HCT116 (cell line): ENCODE measurements around the gene OFD1. TPM values are rescaled to one million over a fixed set of nuclear protein-coding genes. Genes with fewer than 3 reads are reported as not detected.
"Not testable (repeated sequence)": the region's sequence is repeated elsewhere in the genome, so short reads cannot be mapped to it uniquely, and the experiment has no call there.

Experiments
- ATAC-seq: fragments of 200-7000 bp; cut with Tn5 transposase; 2 replicates; pipeline ENCODE4 v1.9.1; 2020; ENCODE audit warnings: mild to moderate bottlenecking, moderate library complexity
- BruUV-seq: library from RNA; stranded (reverse); fragments of 400-500 nt; replicated peaks from 2 replicates; lab custom pipeline; 2021; lab: Mats Ljungman, UMichigan
- CTCF ChIA-PET: fragments of 300-600 bp; sonication (Branson Sonifier 250); formaldehyde crosslinking; loops from one replicate; lab custom pipeline; 2021; ENCODE audit warnings: antibody characterized with exemption; lab: Charles Lee
- POLR2A ChIA-PET: fragments of 300-600, 350-600 bp; sonication (Branson Sonifier 250); formaldehyde crosslinking; loops from one replicate; lab custom pipeline; 2021; ENCODE audit warnings: antibody characterized with exemption; lab: Charles Lee
- RAD21 ChIA-PET, 2 experiments: fragments of 300-600 bp; sonication (Branson Sonifier 250); formaldehyde crosslinking; loops; one replicate each; lab custom pipeline; 2023; ENCODE audit warnings: low total read pairs in 2 of 2; ENCODE audit not compliant: uncharacterized antibody in 2 of 2, unreplicated experiment in 2 of 2, low non-redundant PET in 1 of 2; lab: Charles Lee
- DNase-seq: peaks from one replicate; pipeline ENCODE4 v3.0.0-alpha.2; 2010; ENCODE audit warnings: low read depth, low spot score
- H2AFZ ChIP-seq: fragments of 200-600 bp; shearing (Covaris generic), sonication (generic); 2 replicates; pipeline ENCODE4 v1.6.1; 2017; ENCODE audit warnings: low read depth, mixed run types, mixed read lengths, antibody characterized with exemption, low read length; ENCODE audit not compliant: poor library complexity, severe bottlenecking
- H3K27ac ChIP-seq: 2 replicates; pipeline ENCODE4 v1.5.1; 2012; ENCODE audit warnings: low read depth, low read length
- H3K27me3 ChIP-seq: fragments of 200-600 bp; sonication (generic); 2 replicates; pipeline ENCODE4 v1.6.1; 2016; ENCODE audit warnings: mixed run types, low read length, mixed read lengths; ENCODE audit not compliant: insufficient read depth
- H3K36me3 ChIP-seq, 2 experiments: fragments of 200-500 bp in 1 of 2; fragments of 200-600 bp in 1 of 2; sonication (Bioruptor generic) in 1 of 2; sonication (generic) in 1 of 2; 2 replicates each; pipeline versions ENCODE4 v1.5.1 to v1.6.1; 2014 to 2016; ENCODE audit warnings: low read length in 2 of 2, inconsistent platforms in 1 of 2, mixed read lengths in 1 of 2, mixed run types in 1 of 2; ENCODE audit not compliant: insufficient read depth in 2 of 2, control insufficient read depth in 1 of 2
- H3K4me1 ChIP-seq, 2 experiments: fragments of 200-600 bp in 1 of 2; sonication (generic) in 1 of 2; 2 replicates each; pipeline versions ENCODE4 v1.5.1 to v1.6.1; 2012 to 2017; ENCODE audit warnings: low read length in 2 of 2, inconsistent platforms in 1 of 2, mild to moderate bottlenecking in 1 of 2, mixed read lengths in 1 of 2, mixed run types in 1 of 2, moderate library complexity in 1 of 2; ENCODE audit not compliant: insufficient read depth in 2 of 2, control insufficient read depth in 1 of 2
- H3K4me2 ChIP-seq: fragments of 200-600 bp; sonication (generic); 2 replicates; pipeline ENCODE4 v1.6.1; 2017; ENCODE audit warnings: mixed run types, low read length, mixed read lengths
- H3K4me3 ChIP-seq, 2 experiments: fragments of 200-600 bp in 1 of 2; sonication (generic) in 1 of 2; replicated peaks in 1 of 2; 2 replicates each; pipeline ENCODE4 v1.5.1; 2011 to 2016; ENCODE audit warnings: low read length in 2 of 2, control low read depth in 1 of 2, low read depth in 1 of 2, mild to moderate bottlenecking in 1 of 2, mixed read lengths in 1 of 2, mixed run types in 1 of 2
- H3K79me2 ChIP-seq: fragments of 200-600 bp; sonication (generic); 2 replicates; pipeline ENCODE4 v1.6.1; 2017; ENCODE audit warnings: mild to moderate bottlenecking, mixed run types, low read length, moderate library complexity, mixed read lengths; ENCODE audit not compliant: insufficient read depth
- H3K9ac ChIP-seq: fragments of 200-600 bp; sonication (generic); 2 replicates; pipeline ENCODE4 v1.6.1; 2016; ENCODE audit warnings: low read length, mixed read lengths
- H3K9me2 ChIP-seq: fragments of 200-600 bp; sonication (generic), shearing (Covaris generic); 2 replicates; pipeline ENCODE4 v1.6.1; 2017; ENCODE audit warnings: mixed run types, mild to moderate bottlenecking, moderate library complexity; ENCODE audit not compliant: insufficient read depth
- H3K9me3 ChIP-seq, 2 experiments: fragments of 200-500 bp in 1 of 2; fragments of 200-600 bp in 1 of 2; sonication (Bioruptor generic) in 1 of 2; sonication (generic) in 1 of 2; 2 replicates each; pipeline ENCODE4 v1.6.1; 2014 to 2017; ENCODE audit warnings: low read length in 2 of 2, mixed read lengths in 2 of 2, inconsistent platforms in 1 of 2, low read depth in 1 of 2, mild to moderate bottlenecking in 1 of 2, mixed run types in 1 of 2, moderate library complexity in 1 of 2; ENCODE audit not compliant: control insufficient read depth in 1 of 2, insufficient read depth in 1 of 2
- H4K20me1 ChIP-seq: fragments of 200-600 bp; sonication (generic), shearing (Covaris generic); 2 replicates; pipeline ENCODE4 v1.6.1; 2017; ENCODE audit warnings: mixed run types, mild to moderate bottlenecking, moderate library complexity; ENCODE audit not compliant: insufficient read depth
- EGR1 ChIP-seq: IDR thresholded peaks from 2 replicates; pipeline ENCODE4 v1.6.1; 2012; ENCODE audit warnings: low read depth
- MAX ChIP-seq: IDR thresholded peaks from 2 replicates; pipeline ENCODE4 v1.6.1; 2012
- SIN3A ChIP-seq: IDR thresholded peaks from 2 replicates; pipeline ENCODE4 v1.6.1; 2012; ENCODE audit warnings: low read depth
- SRF ChIP-seq: IDR thresholded peaks from 2 replicates; pipeline ENCODE4 v1.6.1; 2012; ENCODE audit warnings: low read depth
- ZFX ChIP-seq: fragments of 450-650 bp; IDR thresholded peaks from 2 replicates; pipeline ENCODE4 v1.6.1; 2017
- ZNF274 ChIP-seq: fragments of 200-500 bp; sonication (Bioruptor generic); IDR thresholded peaks from 2 replicates; pipeline ENCODE4 v1.6.1; 2014; ENCODE audit warnings: mild to moderate bottlenecking, low read depth, low read length, inconsistent platforms
- intact Hi-C: fragments of 100-400 bp; cut with micrococcal nuclease; formaldehyde crosslinking; loops from 2 replicates; pipeline ENCODE4 v1.10.0; 2022
- total RNA-seq: library from RNA; stranded (reverse); gene quantifications from one replicate; pipeline ENCODE4 v1.2.1, GENCODE V29; 2021; ENCODE audit not compliant: unreplicated experiment

Gene OFD1
- total RNA-seq, 1 experiment from 2014 or later, result 18.0 TPM

- H3K9me2 ChIP-seq, result no peaks in the 10 kb centered on the region
- DNase-seq (no peak), ATAC-seq (no peak)
- intact Hi-C loops, result no loop called here
- RAD21 ChIA-PET, result no interaction called here
- H4K20me1 ChIP-seq, result no peaks in the 10 kb centered on the region
- H3K4me1 ChIP-seq, result no peaks in the 10 kb centered on the region
- H3K9me3 ChIP-seq, result no peaks in the 10 kb centered on the region
- POLR2A ChIA-PET, result no interaction called here
- no peaks in the 10 kb centered on the region for H3K36me3 ChIP-seq
- no peak overlapping the region for H3K9ac ChIP-seq
- H2AFZ ChIP-seq, result no peak overlapping the region
- CTCF ChIA-PET, result no interaction called here
- H3K27me3 ChIP-seq, result no peaks in the 10 kb centered on the region
- H3K27ac ChIP-seq, result no peak overlapping the region
- no peak for TF ChIP-seq ZFX
- TF ChIP-seq SIN3A, result no peak
- TF ChIP-seq EGR1, result no peak
- no peak for TF ChIP-seq ZNF274
- TF ChIP-seq SRF, result no peak
- TF ChIP-seq MAX, result no peak
- H3K4me3 ChIP-seq, result no peak overlapping the region
- no TSS peak for BruUV-seq
- H3K79me2 ChIP-seq, result peaks cover 31% of the 10 kb centered on the region
- H3K4me2 ChIP-seq, result no peak overlapping the region
Observed at GRCh38 chrX:13721819-13722519, 12.6 kb upstream of the OFD1 start.

GRCh38 chrX:13724878-13725277 is 9.7 kb upstream of the OFD1 start:
- H3K9me2 ChIP-seq, BruUV-seq, H3K27ac ChIP-seq, H3K4me3 ChIP-seq, H4K20me1 ChIP-seq, ATAC-seq, POLR2A ChIA-PET, H3K27me3 ChIP-seq, CTCF ChIA-PET, H3K9ac ChIP-seq, intact Hi-C loops, DNase-seq, H3K4me2 ChIP-seq, RAD21 ChIA-PET, H3K4me1 ChIP-seq, H3K36me3 ChIP-seq, H2AFZ ChIP-seq, H3K9me3 ChIP-seq: not testable (repeated sequence)
- H3K79me2 ChIP-seq, result peaks cover 31% of the 10 kb centered on the region

GRCh38 chrX:13726583-13726982 is 8.0 kb upstream of the OFD1 start:
- peaks cover 26% of the 10 kb centered on the region for H3K79me2 ChIP-seq
- RAD21 ChIA-PET, H3K9me3 ChIP-seq, intact Hi-C loops, POLR2A ChIA-PET, H3K9ac ChIP-seq, H2AFZ ChIP-seq, H3K4me3 ChIP-seq, BruUV-seq, H3K4me2 ChIP-seq, H3K9me2 ChIP-seq, H3K27ac ChIP-seq, CTCF ChIA-PET, DNase-seq, ATAC-seq, H4K20me1 ChIP-seq, H3K4me1 ChIP-seq, H3K36me3 ChIP-seq, H3K27me3 ChIP-seq: not testable (repeated sequence)

- H3K9me3 ChIP-seq, BruUV-seq: not testable (repeated sequence)
- intact Hi-C loops, result loop anchor here (5.0 kb wide), 1 partner anchor 38 kb away; no protein-coding TSS in a partner anchor
Observed at GRCh38 chrX:13730523-13730922, 4.0 kb upstream of the OFD1 start.

More at GRCh38 chrX:13730523-13730922, 4.0 kb upstream of the OFD1 start:
- H3K79me2 ChIP-seq, result peaks cover 39% of the 10 kb centered on the region
- H3K9me2 ChIP-seq, H3K9ac ChIP-seq, H3K4me3 ChIP-seq, RAD21 ChIA-PET, H3K36me3 ChIP-seq, H3K4me1 ChIP-seq, H2AFZ ChIP-seq, H3K27me3 ChIP-seq, ATAC-seq, CTCF ChIA-PET, POLR2A ChIA-PET, DNase-seq, H3K4me2 ChIP-seq, H3K27ac ChIP-seq, H4K20me1 ChIP-seq: not testable (repeated sequence)
